ENCODE measurements around the gene SLC35G2.
"Not testable (repeated sequence)": the region's sequence is repeated elsewhere in the genome, so short reads cannot be mapped to it uniquely, and the experiment has no call there.

SLC35G2 gene

GRCh38 chr3:136861890-136862616 lies 43.1 kb downstream of the SLC35G2 start, which contains the start of gene NCK1:
NCK1 (plus strand) TSS chr3:136862208; CDS start chr3:136928002, 65,794 bp downstream.
- Histone ChIP-seq H3K9me3 (ENCODE audit: control insufficient read depth, low read depth, low read length) (no peaks in the 10 kb centered on the region), H3K27me3 (ENCODE audit: control insufficient read depth, insufficient read depth, low read length) (no peaks in the 10 kb centered on the region), H3K27ac (ENCODE audit: low read length) (peak within 1 kb of the TSS; percentile 66), H3K36me3 (ENCODE audit: control insufficient read depth, low read depth, low read length) (no peaks in the 10 kb centered on the region), H3K4me1 (ENCODE audit: control insufficient read depth, low read depth, low read length) (peaks cover 26% of the 10 kb centered on the region), H3K9ac (ENCODE audit: low read length) (peak within 1 kb of the TSS; percentile 82), H3K4me3 (ENCODE audit: low read length) (peak within 1 kb of the TSS; percentile 91)

- no peaks in the 10 kb centered on the region for H3K36me3 ChIP-seq (ENCODE audit: control insufficient read depth, low read depth, low read length)
Measured at GRCh38 chr3:136862617-136863322, 43.8 kb downstream of the SLC35G2 start.

DNA sequence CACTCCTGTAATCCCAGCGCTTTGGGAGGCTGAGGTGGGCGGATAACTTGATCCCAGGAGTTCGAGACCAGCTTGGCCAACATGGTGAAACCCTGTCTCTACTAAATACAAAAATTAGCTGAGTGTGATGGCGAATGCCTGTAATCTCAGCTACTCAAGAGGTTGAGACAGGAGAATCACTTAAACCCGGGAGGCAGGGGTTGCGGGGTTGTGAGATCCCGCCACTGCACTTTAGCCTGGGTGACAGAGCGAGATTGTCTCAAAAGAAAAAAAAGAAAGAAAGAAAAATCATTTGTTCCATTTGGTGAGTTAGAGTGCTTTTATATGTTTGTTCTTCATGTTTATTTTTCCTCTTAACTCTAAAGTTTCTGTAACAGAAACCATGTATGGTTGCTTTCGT lies 50.4 kb downstream of the SLC35G2 start:
- Histone ChIP-seq H3K27me3 (ENCODE audit: control insufficient read depth, insufficient read depth, low read length) (no peaks in the 10 kb centered on the region), H3K4me1 (ENCODE audit: control insufficient read depth, low read depth, low read length) (peaks cover 7% of the 10 kb centered on the region), H3K4me3 (ENCODE audit: low read length) (no peak overlapping the region), H3K36me3 (ENCODE audit: control insufficient read depth, low read depth, low read length) (no peaks in the 10 kb centered on the region), H3K9ac (ENCODE audit: low read length) (no peak overlapping the region), H3K9me3 (ENCODE audit: control insufficient read depth, low read depth, low read length) (no peaks in the 10 kb centered on the region), H3K27ac (ENCODE audit: low read length) (no peak overlapping the region)

More at GRCh38 chr3:136862617-136863322, 43.8 kb downstream of the SLC35G2 start:
- Histone ChIP-seq H3K4me3 (ENCODE audit: low read length) (peak overlapping the region; percentile 91), H3K9ac (ENCODE audit: low read length) (peak overlapping the region; percentile 82), H3K9me3 (ENCODE audit: control insufficient read depth, low read depth, low read length) (no peaks in the 10 kb centered on the region), H3K27ac (ENCODE audit: low read length) (no peak overlapping the region), H3K27me3 (ENCODE audit: control insufficient read depth, insufficient read depth, low read length) (no peaks in the 10 kb centered on the region), H3K4me1 (ENCODE audit: control insufficient read depth, low read depth, low read length) (peaks cover 26% of the 10 kb centered on the region)

- H3K4me1 ChIP-seq (ENCODE audit: control insufficient read depth, low read depth, low read length); H3K9ac ChIP-seq (ENCODE audit: low read length); H3K4me3 ChIP-seq (ENCODE audit: low read length); H3K9me3 ChIP-seq (ENCODE audit: control insufficient read depth, low read depth, low read length); H3K27me3 ChIP-seq (ENCODE audit: control insufficient read depth, insufficient read depth, low read length); H3K27ac ChIP-seq (ENCODE audit: low read length); H3K36me3 ChIP-seq (ENCODE audit: control insufficient read depth, low read depth, low read length): not testable (repeated sequence)
Measured at GRCh38 chr3:136872258-136872657, 53.3 kb downstream of the SLC35G2 start.

- not testable (repeated sequence) for H3K27ac ChIP-seq (ENCODE audit: low read length); H3K9ac ChIP-seq (ENCODE audit: low read length); H3K9me3 ChIP-seq (ENCODE audit: control insufficient read depth, low read depth, low read length); H3K4me1 ChIP-seq (ENCODE audit: control insufficient read depth, low read depth, low read length); H3K36me3 ChIP-seq (ENCODE audit: control insufficient read depth, low read depth, low read length); H3K4me3 ChIP-seq (ENCODE audit: low read length); H3K27me3 ChIP-seq (ENCODE audit: control insufficient read depth, insufficient read depth, low read length)
Measured at GRCh38 chr3:136879510-136879909, 60.6 kb downstream of the SLC35G2 start.

GRCh38 chr3:136882571-136882970 lies 63.6 kb downstream of the SLC35G2 start:
- no peaks in the 10 kb centered on the region for H3K4me1 ChIP-seq (ENCODE audit: control insufficient read depth, low read depth, low read length)
- H3K27me3 ChIP-seq (ENCODE audit: control insufficient read depth, insufficient read depth, low read length) = no peaks in the 10 kb centered on the region
- H3K9ac ChIP-seq (ENCODE audit: low read length) = no peak overlapping the region
- H3K9me3 ChIP-seq (ENCODE audit: control insufficient read depth, low read depth, low read length) = no peaks in the 10 kb centered on the region
- H3K27ac ChIP-seq (ENCODE audit: low read length) = no peak overlapping the region
- no peak overlapping the region for H3K4me3 ChIP-seq (ENCODE audit: low read length)
- H3K36me3 ChIP-seq (ENCODE audit: control insufficient read depth, low read depth, low read length) = no peaks in the 10 kb centered on the region

- Histone ChIP-seq H3K27ac (ENCODE audit: low read length) (no peak overlapping the region), H3K9ac (ENCODE audit: low read length) (no peak overlapping the region), H3K4me3 (ENCODE audit: low read length) (no peak overlapping the region), H3K36me3 (ENCODE audit: control insufficient read depth, low read depth, low read length) (no peaks in the 10 kb centered on the region), H3K9me3 (ENCODE audit: control insufficient read depth, low read depth, low read length) (no peaks in the 10 kb centered on the region), H3K27me3 (ENCODE audit: control insufficient read depth, insufficient read depth, low read length) (no peaks in the 10 kb centered on the region), H3K4me1 (ENCODE audit: control insufficient read depth, low read depth, low read length) (no peaks in the 10 kb centered on the region)
Measured at GRCh38 chr3:136883967-136884720, 65.2 kb downstream of the SLC35G2 start.

DNA sequence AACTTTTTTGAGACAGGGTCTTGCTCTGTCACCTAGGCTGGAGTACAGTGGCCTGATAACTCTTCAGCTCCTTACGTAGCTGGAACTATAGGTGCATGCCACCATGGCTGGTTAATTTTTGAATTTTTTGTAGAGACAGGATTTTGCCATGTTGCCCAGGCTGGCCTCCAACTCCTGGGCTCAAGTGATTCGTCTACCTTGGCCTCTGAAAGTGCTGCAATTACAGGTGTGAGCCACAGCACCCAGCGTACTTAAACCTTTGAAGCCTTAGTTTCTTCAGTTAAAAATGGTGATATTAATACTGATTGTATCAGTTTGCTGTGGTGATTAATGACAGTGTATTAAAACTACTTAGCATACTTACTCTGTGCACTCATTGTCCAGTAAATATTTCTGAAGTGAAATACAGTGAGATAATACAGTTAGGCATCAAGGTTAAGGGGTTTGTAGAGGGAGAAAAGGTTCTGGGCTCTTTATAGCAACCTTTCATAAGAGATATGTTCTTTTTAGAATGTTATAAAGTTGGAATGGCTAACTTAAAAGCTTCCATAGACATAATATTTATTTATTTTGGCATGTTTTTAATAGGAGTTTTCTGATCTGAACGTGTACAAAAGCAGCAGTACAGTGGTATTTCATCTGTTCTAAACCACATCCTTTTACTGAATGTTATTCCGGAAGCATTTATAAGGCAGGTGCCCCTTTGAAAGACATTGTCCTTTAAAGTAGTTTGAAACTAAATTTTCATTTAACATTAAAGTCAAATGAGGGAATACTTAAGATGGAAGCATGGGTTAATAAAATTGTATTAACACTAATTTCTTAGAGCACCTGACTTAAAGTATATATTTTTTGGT lies 66.7 kb downstream of the SLC35G2 start:
- Histone ChIP-seq H3K9me3 (ENCODE audit: control insufficient read depth, low read depth, low read length) (no peaks in the 10 kb centered on the region), H3K4me1 (ENCODE audit: control insufficient read depth, low read depth, low read length) (no peaks in the 10 kb centered on the region), H3K27me3 (ENCODE audit: control insufficient read depth, insufficient read depth, low read length) (no peaks in the 10 kb centered on the region), H3K4me3 (ENCODE audit: low read length) (no peak overlapping the region), H3K27ac (ENCODE audit: low read length) (no peak overlapping the region), H3K9ac (ENCODE audit: low read length) (no peak overlapping the region), H3K36me3 (ENCODE audit: control insufficient read depth, low read depth, low read length) (no peaks in the 10 kb centered on the region)

DNA sequence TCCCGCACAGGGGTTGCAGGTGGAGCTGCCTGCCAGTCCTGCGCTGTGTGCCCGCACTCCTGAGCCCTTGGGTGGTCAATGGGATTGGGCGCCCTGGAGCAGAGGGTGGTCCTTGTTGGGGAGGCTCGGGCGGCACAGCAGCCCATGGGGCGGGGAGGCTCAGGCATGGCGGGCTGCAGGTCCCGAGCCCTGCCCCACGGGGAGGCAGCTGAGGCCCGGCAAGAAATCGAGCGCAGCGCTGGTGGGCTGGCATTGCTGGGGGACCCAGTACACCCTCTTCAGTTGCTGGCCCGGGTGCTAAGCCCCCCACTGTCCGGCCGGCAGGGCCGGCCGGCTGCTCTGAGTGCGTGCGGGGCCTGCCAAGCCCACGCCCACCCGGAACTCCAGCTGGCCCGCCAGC lies 71.0 kb downstream of the SLC35G2 start:
- Histone ChIP-seq H3K27ac (ENCODE audit: low read length) (no peak overlapping the region), H3K4me1 (ENCODE audit: control insufficient read depth, low read depth, low read length) (peaks cover 7% of the 10 kb centered on the region), H3K9me3 (ENCODE audit: control insufficient read depth, low read depth, low read length) (no peaks in the 10 kb centered on the region), H3K9ac (ENCODE audit: low read length) (no peak overlapping the region), H3K27me3 (ENCODE audit: control insufficient read depth, insufficient read depth, low read length) (no peaks in the 10 kb centered on the region), H3K4me3 (ENCODE audit: low read length) (no peak overlapping the region), H3K36me3 (ENCODE audit: control insufficient read depth, low read depth, low read length) (no peaks in the 10 kb centered on the region)

DNA sequence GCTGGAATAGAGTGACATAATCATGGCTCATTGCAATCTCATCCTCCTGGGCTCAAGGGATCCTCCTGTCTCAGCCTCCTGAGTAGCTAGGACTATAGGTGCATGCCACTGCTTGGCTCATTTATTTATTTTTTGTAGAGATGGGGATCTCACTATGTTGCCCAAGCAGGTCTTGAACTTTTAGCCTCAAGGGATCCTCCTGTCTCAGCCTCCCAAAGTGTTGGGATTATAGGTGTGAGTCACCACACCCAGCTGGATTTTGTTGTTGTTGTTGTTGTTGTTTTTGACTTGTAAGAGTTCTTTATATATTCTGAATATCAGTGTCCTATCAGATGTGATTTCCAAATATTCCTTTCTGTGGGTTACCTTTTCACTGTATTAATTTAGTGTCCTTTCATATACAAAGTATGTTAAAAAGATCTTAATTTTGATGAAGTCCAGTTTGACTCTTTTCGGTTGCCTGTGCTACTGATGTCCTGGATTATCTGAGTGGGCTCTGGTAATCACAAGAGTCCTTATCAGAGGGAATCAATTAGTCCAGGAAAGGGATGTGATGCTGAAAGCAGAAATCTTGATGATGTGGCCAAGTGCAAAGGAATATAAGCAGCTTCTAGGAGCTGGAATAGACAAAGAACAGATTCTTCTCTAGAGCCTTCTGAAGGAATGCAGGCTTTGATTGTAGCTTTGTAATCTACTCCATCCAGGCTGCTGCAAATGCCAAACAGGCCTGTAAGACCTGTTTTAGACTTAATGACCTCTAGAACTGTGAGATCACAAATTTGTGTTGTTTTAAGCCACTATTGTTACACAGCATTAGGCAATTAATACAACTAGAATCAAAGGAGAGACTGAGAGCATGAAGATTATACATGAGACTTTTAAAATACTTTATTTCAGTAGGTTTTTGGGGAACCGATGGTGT lies 73.3 kb downstream of the SLC35G2 start:
- H3K9ac ChIP-seq (ENCODE audit: low read length) = no peak overlapping the region
- H3K4me3 ChIP-seq (ENCODE audit: low read length) = no peak overlapping the region
- H3K9me3 ChIP-seq (ENCODE audit: control insufficient read depth, low read depth, low read length) = no peaks in the 10 kb centered on the region
- H3K36me3 ChIP-seq (ENCODE audit: control insufficient read depth, low read depth, low read length) = no peaks in the 10 kb centered on the region
- H3K27me3 ChIP-seq (ENCODE audit: control insufficient read depth, insufficient read depth, low read length) = no peaks in the 10 kb centered on the region
- H3K27ac ChIP-seq (ENCODE audit: low read length) = no peak overlapping the region
- peaks cover 7% of the 10 kb centered on the region for H3K4me1 ChIP-seq (ENCODE audit: control insufficient read depth, low read depth, low read length)
